K562 (cell line): ENCODE data around the gene NTM. TPM values are rescaled to one million over a fixed set of nuclear protein-coding genes. Genes with fewer than 3 reads are reported as not detected.

Experiments used
- ATAC-seq: fragments of 200-7000 bp; cut with Tn5 transposase; 3 replicates; pipeline ENCODE4 v1.9.1; 2020; ENCODE audit warnings: moderate library complexity
- BruUV-seq: library from RNA; stranded (reverse); fragments of 400-500 nt; replicated peaks from 2 replicates; lab custom pipeline; 2021; lab: Mats Ljungman, UMichigan
- CTCF ChIA-PET: fragments of 300-600 bp; formaldehyde crosslinking; extraction: SDS; loops from one replicate; lab custom pipeline; 2021; ENCODE audit warnings: low intra/inter-chr PET ratio; lab: Yijun Ruan, JAX
- POLR2A ChIA-PET: fragments of 300-600, 350-650 bp; sonication (Branson Sonifier 250); formaldehyde crosslinking; extraction: SDS; loops from one replicate; lab custom pipeline; 2021; ENCODE audit warnings: antibody characterized with exemption, inconsistent platforms; lab: Yijun Ruan, JAX
- DNase-seq, 4 experiments: peaks; one replicate each; pipeline versions ENCODE4 v3.0.0 to v3.0.0-alpha.2; 2011 to 2018; ENCODE audit warnings: low spot score in 3 of 4, mixed read lengths in 3 of 4; ENCODE audit errors: extremely low read depth in 1 of 4
- FAIRE-seq: peaks from 2 replicates; lab custom pipeline; 2011; peaks lifted over from hg19 to GRCh38; lab: Jason Lieb, UNC
- H2AFZ ChIP-seq: 2 replicates; pipeline ENCODE4 v1.6.0; 2011; ENCODE audit warnings: low read depth, low read length, control low read depth, inconsistent platforms
- H3K27ac ChIP-seq: fragments of 200-600 bp; 3 replicates; pipeline ENCODE4 v1.8.0; 2011; ENCODE audit warnings: low read depth, mild to moderate bottlenecking, control low read depth, inconsistent platforms, low read length, moderate library complexity, mixed read lengths; ENCODE audit errors: extremely low read depth
- H3K27me3 ChIP-seq, 2 experiments: fragments of 300-600 bp in 1 of 2; 2 replicates in 1 of 2; 3 replicates in 1 of 2; pipeline versions ENCODE4 v1.6.0 to v1.8.0; 2011; ENCODE audit warnings: inconsistent platforms in 2 of 2, low read length in 2 of 2, mild to moderate bottlenecking in 1 of 2, mixed read lengths in 1 of 2, moderate library complexity in 1 of 2; ENCODE audit not compliant: control insufficient read depth in 2 of 2, insufficient read depth in 2 of 2
- H3K36me3 ChIP-seq: fragments of 300-600 bp; 3 replicates; pipeline ENCODE4 v1.8.0; 2011; ENCODE audit warnings: mild to moderate bottlenecking, low read length, inconsistent platforms; ENCODE audit not compliant: control insufficient read depth, insufficient read depth
- H3K4me1 ChIP-seq, 2 experiments: fragments of 200-600 bp in 1 of 2; replicated peaks in 1 of 2; 2 replicates in 1 of 2; 3 replicates in 1 of 2; pipeline versions ENCODE4 v1.5.1 to v1.8.0; 2011; ENCODE audit warnings: inconsistent platforms in 2 of 2, low read length in 2 of 2, mild to moderate bottlenecking in 1 of 2, mixed read lengths in 1 of 2, moderate library complexity in 1 of 2; ENCODE audit not compliant: control insufficient read depth in 2 of 2, insufficient read depth in 2 of 2
- H3K4me2 ChIP-seq: 2 replicates; pipeline ENCODE4 v1.6.1; 2011; ENCODE audit warnings: low read length, control low read depth, inconsistent platforms, mixed read lengths; ENCODE audit not compliant: insufficient read depth
- H3K4me3 ChIP-seq: fragments of 200-600 bp; sonication (generic), shearing (Covaris generic); 2 replicates; pipeline ENCODE4 v1.5.1; 2016; ENCODE audit warnings: control low read depth, inconsistent platforms
- H3K79me2 ChIP-seq: fragments of 200-600 bp; 3 replicates; pipeline ENCODE4 v1.8.0; 2011; ENCODE audit warnings: low read length, inconsistent platforms; ENCODE audit not compliant: control insufficient read depth, insufficient read depth
- H3K9ac ChIP-seq, 2 experiments: 2 replicates each; pipeline versions ENCODE4 v1.6.0 to v1.6.1; 2011; ENCODE audit warnings: low read depth in 2 of 2, low read length in 2 of 2, control low read depth in 1 of 2, inconsistent platforms in 1 of 2, mild to moderate bottlenecking in 1 of 2, mixed read lengths in 1 of 2; ENCODE audit not compliant: insufficient read depth in 1 of 2
- H3K9me1 ChIP-seq: one replicate; pipeline ENCODE4 v1.6.0; 2011; ENCODE audit warnings: inconsistent platforms, mild to moderate bottlenecking, low read length, moderate library complexity; ENCODE audit not compliant: control insufficient read depth, insufficient read depth
- H3K9me3 ChIP-seq: replicated peaks from 2 replicates; pipeline ENCODE4 v1.5.1; 2011; ENCODE audit warnings: low read depth, low read length, inconsistent platforms; ENCODE audit not compliant: control insufficient read depth, insufficient read depth
- H4K20me1 ChIP-seq: replicated peaks from 2 replicates; pipeline ENCODE4 v1.6.1; 2011; ENCODE audit warnings: low read length, inconsistent platforms, mixed read lengths; ENCODE audit not compliant: control insufficient read depth, insufficient read depth
- PHF20 ChIP-seq: fragments of 450-650 bp; IDR thresholded peaks from 2 replicates; pipeline ENCODE4 v1.6.1; 2018; ENCODE audit not compliant: partially characterized antibody
- RNF2 ChIP-seq: sonication (generic); IDR thresholded peaks from 2 replicates; pipeline ENCODE4 v1.6.1; 2016
- SRSF3 ChIP-seq: fragments of 200-400 bp; formaldehyde crosslinking; IDR thresholded peaks from 2 replicates; pipeline ENCODE4 v1.6.1; 2016; ENCODE audit warnings: mild to moderate bottlenecking, low read length, moderate library complexity; ENCODE audit not compliant: insufficient read depth
- TCF7 ChIP-seq: sonication (generic); IDR thresholded peaks from 2 replicates; pipeline ENCODE4 v1.6.1; 2016; ENCODE audit warnings: antibody characterized with exemption, borderline replicate concordance
- ZHX1 ChIP-seq: fragments of 150-350 bp; conservative IDR thresholded peaks from 2 replicates; pipeline ENCODE4 v1.6.1; 2014; ENCODE audit warnings: low read length
- WGBS: fragments of 100-300 bp; shearing (Covaris generic); methylation state at CpG from one replicate; pipeline ENCODE4 v1.1.6; 2016; ENCODE audit warnings: low coverage, mixed read lengths; ENCODE audit not compliant: insufficient coverage; ENCODE audit errors: missing lambda C conversion rate; 5-methylcytosine and 5-hydroxymethylcytosine counted together
- in situ Hi-C: fragments of 300-500 bp; cut with MboI; formaldehyde crosslinking; loops from 4 replicates; pipeline ENCODE4 v1.15.0; 2018; ENCODE audit warnings: inconsistent platforms, mixed read lengths
- intact Hi-C: fragments of 100-400 bp; cut with micrococcal nuclease; formaldehyde crosslinking; loops from 2 replicates; pipeline ENCODE4 v1.14.2; 2022
- polyA plus RNA-seq, 8 experiments: library from polyadenylated mRNA; depleted of rRNA in 4 of 8; stranded (reverse) in 5 of 8; unstranded in 3 of 8; fragments of >200 nt; fragmentation: Nextera tagmentation in 2 of 8; fragmentation: Illumina TruSeq in 1 of 8; extraction: Ambion mirVana in 2 of 8; extraction: Trizol in 1 of 8; gene quantifications; 2 replicates each; pipeline versions ENCODE4 v1.2.1 to v1.2.3, GENCODE V29; 2011 to 2014; ENCODE audit warnings: inconsistent platforms in 1 of 8, missing spikeins in 1 of 8
- total RNA-seq, 7 experiments: library from RNA; depleted of rRNA in 6 of 7; stranded (reverse); fragments of >200 nt in 6 of 7; fragmentation: Illumina TruSeq in 2 of 7; extraction: Trizol in 2 of 7; gene quantifications; 2 replicates each; pipeline versions ENCODE4 v1.2.1 to v1.2.3, GENCODE V29; 2011 to 2021; ENCODE audit warnings: low replicate concordance in 1 of 7

The NTM gene
- total and polyA plus RNA-seq, 9 of the 15 experiments (the other 6 are each of a cell fraction or from before 2014, with no cell fraction given), result not detected

- Histone ChIP-seq H3K4me2 (no peak overlapping the region), H3K79me2 (no peaks in the 10 kb centered on the region), H3K9ac (no peak overlapping the region), H3K27ac (no peak overlapping the region), H3K36me3 (no peaks in the 10 kb centered on the region), H3K27me3 (no peaks in the 10 kb centered on the region; a peak in 1 of 5 replicates), H4K20me1 (no peaks in the 10 kb centered on the region), H3K9me3 (no peaks in the 10 kb centered on the region), H3K4me3 (no peak overlapping the region), H3K4me1 (no peaks in the 10 kb centered on the region), H3K9me1 (no peaks in the 10 kb centered on the region), H2AFZ (no peak overlapping the region)
- in situ Hi-C loops (loop anchor here (10.0 kb wide), 1 partner anchor 1510 kb away; no protein-coding TSS in a partner anchor), intact Hi-C loops (no loop called here)
- WGBS, result 0% methylated on average over 9 of the region's 9 CpGs
- DNase-seq (no peak), ATAC-seq (no peak), FAIRE-seq (no peak)
- BruUV-seq, result no TSS peak
- POLR2A ChIA-PET, result no interaction called here
- TF ChIP-seq ZHX1, result no peak
- TF ChIP-seq PHF20, result no peak
- no peak for TF ChIP-seq SRSF3
- TF ChIP-seq RNF2, result no peak
- no peak for TF ChIP-seq TCF7
- CTCF ChIA-PET, result no interaction called here
Measured at GRCh38 chr11:131544591-131544990, 174.2 kb downstream of the NTM start.
